Vagina (tissue), 2 donors: ENCODE results near the gene LGALS8. TPM values are rescaled to one million over a fixed set of nuclear protein-coding genes. Genes with fewer than 3 reads are reported as not detected.
A peak's percentile ranks its signal among the peaks of the same experiment; 100 is the strongest.
"Not testable (repeated sequence)": the region's sequence is repeated elsewhere in the genome, so short reads cannot be mapped to it uniquely, and the experiment has no call there.

Source experiments
- DNase-seq, 2 donors: peaks; one replicate each; pipeline ENCODE4 v3.0.0-alpha.2; 2017; ENCODE audit errors: extremely low spot score in 2 of 2
- H3K27ac ChIP-seq: fragments of 200-600 bp; sonication (generic); one replicate; pipeline ENCODE4 v1.5.1; 2019
- H3K27me3 ChIP-seq: fragments of 200-600 bp; sonication (generic); one replicate; pipeline ENCODE4 v1.5.1; 2019
- H3K36me3 ChIP-seq, 2 donors: fragments of 200-600 bp; sonication (generic); one replicate each; pipeline ENCODE4 v1.5.1; 2017 to 2019
- H3K4me1 ChIP-seq: fragments of 200-600 bp; sonication (generic); one replicate; pipeline ENCODE4 v1.5.1; 2019
- H3K4me3 ChIP-seq, 2 donors: fragments of 200-600 bp; sonication (generic); 1 replicate in 1 of 2; 2 replicates in 1 of 2; pipeline ENCODE4 v1.5.1; 2016 to 2019
- H3K9me3 ChIP-seq: fragments of 200-600 bp; sonication (generic); one replicate; pipeline ENCODE4 v1.5.1; 2019
- CTCF ChIP-seq, 3 experiments: fragments of 450-650 bp in 2 of 3; fragments of 200-600 bp in 1 of 3; sonication (generic) in 1 of 3; IDR thresholded peaks; one replicate each; pipeline ENCODE4 v1.5.1; 2017 to 2019; ENCODE audit warnings: antibody characterized with exemption in 3 of 3, mild to moderate bottlenecking in 2 of 3, moderate library complexity in 2 of 3
- POLR2A ChIP-seq, 2 donors: fragments of 450-650 bp; IDR thresholded peaks; one replicate each; pipeline ENCODE4 v1.6.1; 2017; ENCODE audit warnings: antibody characterized with exemption in 2 of 2, mild to moderate bottlenecking in 2 of 2, moderate library complexity in 2 of 2
- POLR2AphosphoS5 ChIP-seq, 2 donors: sonication (generic); formaldehyde crosslinking; IDR thresholded peaks; one replicate each; pipeline ENCODE4 v1.9.0; 2017; ENCODE audit warnings: antibody characterized with exemption in 2 of 2, mild to moderate bottlenecking in 2 of 2, low read depth in 1 of 2; ENCODE audit not compliant: insufficient read depth in 1 of 2
- intact Hi-C: fragments of 100-400 bp; cut with DNase I; formaldehyde crosslinking; loops from one replicate; pipeline ENCODE4 v1.15.1; 2023
- total RNA-seq: library from RNA; depleted of rRNA; stranded (reverse); fragments of >200 nt; gene quantifications from one replicate; pipeline ENCODE4 v1.2.3, GENCODE V29; 2016

LGALS8 gene
- total RNA-seq, 1 donor from 2014 or later = 38.1 TPM

- TF ChIP-seq POLR2A (IDR thresholded peaks at IDR 0.05) = no peak
- TF ChIP-seq CTCF (IDR thresholded peaks at IDR 0.05) = no peak
- no peak for TF ChIP-seq POLR2AphosphoS5 (IDR thresholded peaks at IDR 0.05; ENCODE audit: insufficient read depth in 1 of 2, low read depth in 1 of 2)
- Histone ChIP-seq H3K4me1 (peaks cover 11% of the 10 kb centered on the region), H3K27me3 (no peaks in the 10 kb centered on the region), H3K4me3 (peak overlapping the region in 1 of 2 donors; percentile 33), H3K9me3 (no peaks in the 10 kb centered on the region), H3K27ac (no peak overlapping the region), H3K36me3 (no peaks in the 10 kb centered on the region)
- DNase-seq = no peak
- intact Hi-C loops = no loop called here
These were observed 21.2 kb upstream of the LGALS8 start for GRCh38 chr1:236502579-236502971.

GRCh38 chr1:236502972-236503639 is 20.7 kb upstream of the LGALS8 start:
- H3K4me1 ChIP-seq = peaks cover 11% of the 10 kb centered on the region
- intact Hi-C loops = no loop called here
- TF ChIP-seq POLR2AphosphoS5 (IDR thresholded peaks at IDR 0.05; ENCODE audit: insufficient read depth in 1 of 2, low read depth in 1 of 2) (no peak), CTCF (IDR thresholded peaks at IDR 0.05) (no peak), POLR2A (IDR thresholded peaks at IDR 0.05) (no peak)
- H3K27me3 ChIP-seq = no peaks in the 10 kb centered on the region
- H3K9me3 ChIP-seq = no peaks in the 10 kb centered on the region
- H3K36me3 ChIP-seq = no peaks in the 10 kb centered on the region
- no peak for DNase-seq
- peak overlapping the region; percentile 33 to 45 for H3K4me3 ChIP-seq
- no peak overlapping the region for H3K27ac ChIP-seq

- intact Hi-C loops, H3K4me3 ChIP-seq, H3K27me3 ChIP-seq, H3K9me3 ChIP-seq, H3K36me3 ChIP-seq, H3K27ac ChIP-seq, DNase-seq: not testable (repeated sequence)
- peaks cover 11% of the 10 kb centered on the region for H3K4me1 ChIP-seq
These were observed 19.4 kb upstream of the LGALS8 start for GRCh38 chr1:236504338-236504737.

GRCh38 chr1:236507022-236507700 is 16.6 kb upstream of the LGALS8 start:
- intact Hi-C loops = no loop called here
- Histone ChIP-seq H3K27me3 (no peaks in the 10 kb centered on the region), H3K9me3 (no peaks in the 10 kb centered on the region), H3K4me3 (no peak overlapping the region), H3K36me3 (no peaks in the 10 kb centered on the region), H3K27ac (no peak overlapping the region), H3K4me1 (peaks cover 11% of the 10 kb centered on the region)
- no peak for DNase-seq
- TF ChIP-seq POLR2A (IDR thresholded peaks at IDR 0.05) = no peak
- TF ChIP-seq POLR2AphosphoS5 (IDR thresholded peaks at IDR 0.05; ENCODE audit: insufficient read depth in 1 of 2, low read depth in 1 of 2) = no peak
- TF ChIP-seq CTCF (IDR thresholded peaks at IDR 0.05) = no peak

GRCh38 chr1:236508593-236509027 is 15.2 kb upstream of the LGALS8 start:
- no peak for DNase-seq
- H3K9me3 ChIP-seq = no peaks in the 10 kb centered on the region
- no peaks in the 10 kb centered on the region for H3K4me1 ChIP-seq
- intact Hi-C loops = no loop called here
- H3K36me3 ChIP-seq = no peaks in the 10 kb centered on the region
- no peak overlapping the region for H3K4me3 ChIP-seq
- no peak for TF ChIP-seq POLR2A (IDR thresholded peaks at IDR 0.05)
- TF ChIP-seq POLR2AphosphoS5 (IDR thresholded peaks at IDR 0.05; ENCODE audit: insufficient read depth in 1 of 2, low read depth in 1 of 2) = no peak
- no peak for TF ChIP-seq CTCF (IDR thresholded peaks at IDR 0.05)
- H3K27ac ChIP-seq = no peak overlapping the region
- H3K27me3 ChIP-seq = no peaks in the 10 kb centered on the region
